GM19025 (cell line): ENCODE measurements around the gene KLC1.

ENCODE experiments used
- ATAC-seq: cut with Tn5 transposase; IDR thresholded peaks from one replicate; pipeline ENCODE4 v1.9.1; 2021; ENCODE audit warnings: mild to moderate bottlenecking, low read depth, moderate library complexity; ENCODE audit not compliant: unreplicated experiment

KLC1 gene

GRCh38 chr14:103702095-103702494 is 73.1 kb downstream of the KLC1 start:
- ATAC-seq, result no peak

- no peak for ATAC-seq
These were observed 73.8 kb downstream of the KLC1 start for GRCh38 chr14:103702497-103703432.

GRCh38 chr14:103703433-103704385 is 74.7 kb downstream of the KLC1 start:
- no peak for ATAC-seq

- no peak for ATAC-seq
These were observed 75.7 kb downstream of the KLC1 start for GRCh38 chr14:103704708-103705107.

GRCh38 chr14:103705118-103705503 is 76.1 kb downstream of the KLC1 start:
- no peak for ATAC-seq

GRCh38 chr14:103705504-103706284 is 76.7 kb downstream of the KLC1 start:
- ATAC-seq, result no peak

GRCh38 chr14:103706551-103707328 is 77.7 kb downstream of the KLC1 start:
- no peak for ATAC-seq

- ATAC-seq, result no peak
These were observed 78.6 kb downstream of the KLC1 start for GRCh38 chr14:103707329-103708263.

- ATAC-seq, result no peak
These were observed 79.8 kb downstream of the KLC1 start for GRCh38 chr14:103708750-103709187.

GRCh38 chr14:103709814-103710213 is 80.8 kb downstream of the KLC1 start:
- no peak for ATAC-seq

GRCh38 chr14:103710771-103711377 is 81.9 kb downstream of the KLC1 start:
- no peak for ATAC-seq

- ATAC-seq, result no peak
These were observed 82.8 kb downstream of the KLC1 start for GRCh38 chr14:103711516-103712431.

GRCh38 chr14:103712633-103713247 is 83.7 kb downstream of the KLC1 start:
- ATAC-seq, result no peak

- no peak for ATAC-seq
These were observed 84.5 kb downstream of the KLC1 start for GRCh38 chr14:103713304-103714062.

GRCh38 chr14:103714063-103714724 is 85.2 kb downstream of the KLC1 start:
- ATAC-seq, result no peak
